Measurements from ENCODE around the gene RERGL. TPM values are rescaled to one million over a fixed set of nuclear protein-coding genes. Genes with fewer than 3 reads are reported as not detected.

Gene RERGL
- total RNA-seq, 1 experiment from 2014 or later: not detected

DNA sequence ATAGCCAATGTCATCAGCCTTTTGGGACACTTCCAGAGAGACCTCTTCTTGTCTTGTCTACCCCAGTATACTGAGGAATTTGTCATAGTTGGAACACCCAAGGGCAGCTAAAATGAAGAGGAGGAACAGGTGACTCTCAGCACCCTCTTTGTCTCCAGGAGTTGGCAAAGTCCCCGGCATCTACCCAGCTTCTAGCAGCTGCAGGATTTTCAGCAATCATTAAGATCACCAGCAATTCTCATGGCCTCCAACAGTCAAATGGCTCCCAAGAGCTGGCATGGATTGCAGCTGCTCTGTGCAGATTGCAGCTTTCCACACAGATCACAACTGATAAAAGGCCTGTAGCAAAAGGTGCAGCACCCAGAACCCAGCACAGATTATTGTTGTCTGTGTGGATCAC, 32.9 kb downstream of the RERGL start:
- Histone ChIP-seq H3K27me3 (ENCODE audit: insufficient read depth, low read length) (no peaks in the 10 kb centered on the region), H3K9me2 (ENCODE audit: insufficient read depth) (no peaks in the 10 kb centered on the region), H3K4me2 (ENCODE audit: low read length) (no peak overlapping the region), H3K4me3 (replicated peaks in 1 of 2; ENCODE audit: low read depth in 1 of 2, low read length in 2 of 2) (no peak overlapping the region), H3K36me3 (ENCODE audit: control insufficient read depth in 1 of 2, insufficient read depth in 2 of 2, low read length in 2 of 2) (no peaks in the 10 kb centered on the region), H3K9ac (ENCODE audit: low read length) (no peak overlapping the region), H2AFZ (ENCODE audit: low read depth, low read length, poor library complexity, severe bottlenecking) (no peak overlapping the region), H3K9me3 (ENCODE audit: control insufficient read depth in 1 of 2, insufficient read depth in 1 of 2, low read depth in 1 of 2, low read length in 2 of 2) (0 out of 4 replicates have a peak, but pooled peaks cover 0 to 4% of the 10 kb centered on the region in 2 experiments), H3K79me2 (ENCODE audit: insufficient read depth, low read length) (no peaks in the 10 kb centered on the region), H3K27ac (ENCODE audit: low read depth, low read length) (no peak overlapping the region), H3K4me1 (ENCODE audit: control insufficient read depth in 1 of 2, insufficient read depth in 2 of 2, low read length in 2 of 2) (no peaks in the 10 kb centered on the region), H4K20me1 (ENCODE audit: insufficient read depth) (no peaks in the 10 kb centered on the region)
- ChIA-PET POLR2A (no interaction called here), RAD21 (ENCODE audit: low non-redundant PET in 1 of 2, low total read pairs in 2 of 2, uncharacterized antibody in 2 of 2, unreplicated experiment in 2 of 2) (no interaction called here), CTCF (no interaction called here)
- no peak for DNase-seq (ENCODE audit: low read depth, low spot score)
- intact Hi-C loops (cut with micrococcal nuclease): no loop called here
- BruUV-seq (replicated peaks): no TSS peak
- ATAC-seq: no peak
- TF ChIP-seq CBX3 (IDR thresholded peaks at IDR 0.05; ENCODE audit: low read depth): no peak
- TF ChIP-seq, protein P1, sequence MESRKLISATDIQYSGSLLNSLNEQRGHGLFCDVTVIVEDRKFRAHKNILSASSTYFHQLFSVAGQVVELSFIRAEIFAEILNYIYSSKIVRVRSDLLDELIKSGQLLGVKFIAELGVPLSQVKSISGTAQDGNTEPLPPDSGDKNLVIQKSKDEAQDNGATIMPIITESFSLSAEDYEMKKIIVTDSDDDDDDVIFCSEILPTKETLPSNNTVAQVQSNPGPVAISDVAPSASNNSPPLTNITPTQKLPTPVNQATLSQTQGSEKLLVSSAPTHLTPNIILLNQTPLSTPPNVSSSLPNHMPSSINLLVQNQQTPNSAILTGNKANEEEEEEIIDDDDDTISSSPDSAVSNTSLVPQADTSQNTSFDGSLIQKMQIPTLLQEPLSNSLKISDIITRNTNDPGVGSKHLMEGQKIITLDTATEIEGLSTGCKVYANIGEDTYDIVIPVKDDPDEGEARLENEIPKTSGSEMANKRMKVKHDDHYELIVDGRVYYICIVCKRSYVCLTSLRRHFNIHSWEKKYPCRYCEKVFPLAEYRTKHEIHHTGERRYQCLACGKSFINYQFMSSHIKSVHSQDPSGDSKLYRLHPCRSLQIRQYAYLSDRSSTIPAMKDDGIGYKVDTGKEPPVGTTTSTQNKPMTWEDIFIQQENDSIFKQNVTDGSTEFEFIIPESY (IDR thresholded peaks at IDR 0.05; ENCODE audit: extremely low read depth, insufficient replicate concordance, low read length): no peak
- TF ChIP-seq CEBPB (IDR thresholded peaks at IDR 0.05; ENCODE audit: low read depth): no peak
- no peak for TF ChIP-seq POLR2AphosphoS5 (IDR thresholded peaks at IDR 0.05; ENCODE audit: low read depth, low read length)
- no peak for TF ChIP-seq YY1 (IDR thresholded peaks at IDR 0.05; ENCODE audit: extremely low read depth, insufficient replicate concordance, low read depth, low read length)

DNA sequence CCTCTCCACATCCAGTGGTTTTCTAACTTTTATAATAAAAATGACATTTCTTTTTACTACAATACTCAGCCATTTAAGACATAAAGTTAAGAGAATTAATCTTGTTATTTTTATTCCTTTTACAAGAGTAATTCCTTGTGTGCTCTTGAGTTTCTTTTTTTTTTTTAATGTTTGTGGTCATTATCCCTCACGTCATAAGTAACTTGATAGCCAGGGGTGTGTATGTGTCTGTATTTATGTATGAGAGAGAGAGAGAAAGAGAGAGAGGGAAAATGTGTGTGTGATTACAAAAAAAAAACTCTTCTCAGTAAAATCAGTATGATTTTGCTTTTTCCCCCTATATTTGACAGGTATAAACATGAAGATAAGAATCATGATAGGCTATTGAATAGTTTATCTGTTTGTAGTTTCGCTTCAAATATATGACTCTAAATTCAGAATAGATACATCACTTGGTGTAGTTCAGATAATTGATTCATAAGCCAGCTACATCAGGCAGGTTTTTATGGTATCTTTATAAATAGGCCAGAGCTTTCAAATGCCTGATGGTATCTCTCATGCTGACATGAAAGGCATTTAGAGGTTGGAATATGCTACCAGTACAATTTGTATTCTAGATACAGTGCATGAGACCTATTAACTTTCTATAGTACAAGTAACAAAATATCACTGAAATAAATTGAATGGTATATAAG, 34.9 kb downstream of the RERGL start:
- intact Hi-C loops (cut with micrococcal nuclease): no loop called here
- RAD21 ChIA-PET (ENCODE audit: low non-redundant PET in 1 of 2, low total read pairs in 2 of 2, uncharacterized antibody in 2 of 2, unreplicated experiment in 2 of 2): no interaction called here
- TF ChIP-seq, protein P2, sequence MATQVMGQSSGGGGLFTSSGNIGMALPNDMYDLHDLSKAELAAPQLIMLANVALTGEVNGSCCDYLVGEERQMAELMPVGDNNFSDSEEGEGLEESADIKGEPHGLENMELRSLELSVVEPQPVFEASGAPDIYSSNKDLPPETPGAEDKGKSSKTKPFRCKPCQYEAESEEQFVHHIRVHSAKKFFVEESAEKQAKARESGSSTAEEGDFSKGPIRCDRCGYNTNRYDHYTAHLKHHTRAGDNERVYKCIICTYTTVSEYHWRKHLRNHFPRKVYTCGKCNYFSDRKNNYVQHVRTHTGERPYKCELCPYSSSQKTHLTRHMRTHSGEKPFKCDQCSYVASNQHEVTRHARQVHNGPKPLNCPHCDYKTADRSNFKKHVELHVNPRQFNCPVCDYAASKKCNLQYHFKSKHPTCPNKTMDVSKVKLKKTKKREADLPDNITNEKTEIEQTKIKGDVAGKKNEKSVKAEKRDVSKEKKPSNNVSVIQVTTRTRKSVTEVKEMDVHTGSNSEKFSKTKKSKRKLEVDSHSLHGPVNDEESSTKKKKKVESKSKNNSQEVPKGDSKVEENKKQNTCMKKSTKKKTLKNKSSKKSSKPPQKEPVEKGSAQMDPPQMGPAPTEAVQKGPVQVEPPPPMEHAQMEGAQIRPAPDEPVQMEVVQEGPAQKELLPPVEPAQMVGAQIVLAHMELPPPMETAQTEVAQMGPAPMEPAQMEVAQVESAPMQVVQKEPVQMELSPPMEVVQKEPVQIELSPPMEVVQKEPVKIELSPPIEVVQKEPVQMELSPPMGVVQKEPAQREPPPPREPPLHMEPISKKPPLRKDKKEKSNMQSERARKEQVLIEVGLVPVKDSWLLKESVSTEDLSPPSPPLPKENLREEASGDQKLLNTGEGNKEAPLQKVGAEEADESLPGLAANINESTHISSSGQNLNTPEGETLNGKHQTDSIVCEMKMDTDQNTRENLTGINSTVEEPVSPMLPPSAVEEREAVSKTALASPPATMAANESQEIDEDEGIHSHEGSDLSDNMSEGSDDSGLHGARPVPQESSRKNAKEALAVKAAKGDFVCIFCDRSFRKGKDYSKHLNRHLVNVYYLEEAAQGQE (IDR thresholded peaks at IDR 0.05; ENCODE audit: low read depth): no peak
- TF ChIP-seq, protein P1 (IDR thresholded peaks at IDR 0.05; ENCODE audit: extremely low read depth, insufficient replicate concordance, low read length): no peak
- TF ChIP-seq RAD21 (IDR thresholded peaks at IDR 0.05; ENCODE audit: low read depth): no peak
- no peak for TF ChIP-seq EGR1 (IDR thresholded peaks at IDR 0.05; ENCODE audit: low read depth)
- TF ChIP-seq FOSL1 (IDR thresholded peaks at IDR 0.05; ENCODE audit: low read depth): no peak
- no peak for TF ChIP-seq SP1 (IDR thresholded peaks at IDR 0.05; ENCODE audit: low read depth)
- TF ChIP-seq JUND (IDR thresholded peaks at IDR 0.05): no peak
- TF ChIP-seq POLR2A (IDR thresholded peaks at IDR 0.05; ENCODE audit: borderline replicate concordance, extremely low read depth, insufficient read depth, insufficient read length): no peak

More for the DNA sequence above, 34.9 kb downstream of the RERGL start:
- ChIA-PET POLR2A (no interaction called here), CTCF (no interaction called here)
- BruUV-seq (replicated peaks): no TSS peak
- 0 out of 4 replicates have a peak, but pooled peaks cover 0 to 4% of the 10 kb centered on the region in 2 experiments for H3K9me3 ChIP-seq (ENCODE audit: control insufficient read depth in 1 of 2, insufficient read depth in 1 of 2, low read depth in 1 of 2, low read length in 2 of 2)
- no peaks in the 10 kb centered on the region for H3K79me2 ChIP-seq (ENCODE audit: insufficient read depth, low read length)
- no peak overlapping the region for H3K9ac ChIP-seq (ENCODE audit: low read length)
- H2AFZ ChIP-seq (ENCODE audit: low read depth, low read length, poor library complexity, severe bottlenecking): no peak overlapping the region
- no peaks in the 10 kb centered on the region for H3K36me3 ChIP-seq (ENCODE audit: control insufficient read depth in 1 of 2, insufficient read depth in 2 of 2, low read length in 2 of 2)
- no peaks in the 10 kb centered on the region for H3K27me3 ChIP-seq (ENCODE audit: insufficient read depth, low read length)
- H3K9me2 ChIP-seq (ENCODE audit: insufficient read depth): no peaks in the 10 kb centered on the region
- no peak overlapping the region for H3K4me2 ChIP-seq (ENCODE audit: low read length)
- ATAC-seq (no peak), DNase-seq (ENCODE audit: low read depth, low spot score) (no peak)
- H3K4me3 ChIP-seq (replicated peaks in 1 of 2; ENCODE audit: low read depth in 1 of 2, low read length in 2 of 2): no peak overlapping the region
- H3K4me1 ChIP-seq (ENCODE audit: control insufficient read depth in 1 of 2, insufficient read depth in 2 of 2, low read length in 2 of 2): no peaks in the 10 kb centered on the region
- H3K27ac ChIP-seq (ENCODE audit: low read depth, low read length): no peak overlapping the region
- H4K20me1 ChIP-seq (ENCODE audit: insufficient read depth): no peaks in the 10 kb centered on the region
